Memory B cell (primary cell): Measurements from ENCODE around the gene FTCD.
"Not testable (repeated sequence)": the region's sequence is repeated elsewhere in the genome, so short reads cannot be mapped to it uniquely, and the experiment has no call there.

Experiments used
- ATAC-seq: fragments of 150-1000 bp; cut with Tn5 transposase; 2 replicates; pipeline ENCODE4 v1.10.0; 2021; ENCODE audit warnings: low read depth, mild to moderate bottlenecking, moderate library complexity
- DNase-seq, 2 donors: peaks; one replicate each; pipeline ENCODE4 v3.0.0; 2022; ENCODE audit warnings: low spot score in 2 of 2
- H3K27ac Mint-ChIP-seq: one replicate; pipeline ENCODE4 v1.8.0; 2022; ENCODE audit warnings: mild to moderate bottlenecking, moderate library complexity, mixed read lengths
- H3K27me3 Mint-ChIP-seq: one replicate; pipeline ENCODE4 v1.8.0; 2022; ENCODE audit warnings: mixed read lengths
- H3K36me3 Mint-ChIP-seq: one replicate; pipeline ENCODE4 v1.8.0; 2022; ENCODE audit warnings: mild to moderate bottlenecking, mixed read lengths
- H3K4me1 Mint-ChIP-seq: one replicate; pipeline ENCODE4 v1.8.0; 2022; ENCODE audit warnings: mixed read lengths
- H3K4me3 Mint-ChIP-seq: one replicate; pipeline ENCODE4 v1.8.0; 2022; ENCODE audit warnings: mild to moderate bottlenecking, moderate library complexity, mixed read lengths
- H3K9me3 Mint-ChIP-seq: one replicate; pipeline ENCODE4 v1.8.0; 2022; ENCODE audit warnings: mixed read lengths

The FTCD gene

DNA sequence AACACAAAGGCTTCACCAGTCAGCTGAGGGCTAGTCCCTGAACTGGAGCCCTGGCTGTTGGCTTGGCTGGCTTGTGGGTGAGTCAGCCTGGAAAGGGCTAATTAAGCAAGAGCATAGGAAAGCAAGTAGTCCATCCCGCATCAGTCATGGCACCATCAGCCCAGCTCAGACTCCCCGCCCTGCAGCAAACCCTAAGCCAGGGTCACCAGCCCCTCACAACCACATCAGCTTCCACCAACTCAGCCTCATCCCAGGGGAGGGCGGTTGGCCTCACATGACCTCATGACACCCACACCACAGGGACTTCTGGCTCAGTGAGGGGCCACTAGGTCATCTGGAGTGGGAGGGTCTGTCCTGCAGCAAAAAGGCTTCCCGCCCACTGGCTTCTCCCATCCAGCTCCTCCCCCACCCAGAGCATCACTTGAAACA, 35.9 kb upstream of the FTCD start:
- no peaks in the 10 kb centered on the region for H3K27me3 Mint-ChIP-seq
- DNase-seq, result no peak
- H3K4me3 Mint-ChIP-seq, result no peak overlapping the region
- ATAC-seq, result no peak
- H3K36me3 Mint-ChIP-seq, result peaks cover 7% of the 10 kb centered on the region
- H3K4me1 Mint-ChIP-seq, result no peaks in the 10 kb centered on the region
- no peaks in the 10 kb centered on the region for H3K9me3 Mint-ChIP-seq
- H3K27ac Mint-ChIP-seq, result no peak overlapping the region

DNA sequence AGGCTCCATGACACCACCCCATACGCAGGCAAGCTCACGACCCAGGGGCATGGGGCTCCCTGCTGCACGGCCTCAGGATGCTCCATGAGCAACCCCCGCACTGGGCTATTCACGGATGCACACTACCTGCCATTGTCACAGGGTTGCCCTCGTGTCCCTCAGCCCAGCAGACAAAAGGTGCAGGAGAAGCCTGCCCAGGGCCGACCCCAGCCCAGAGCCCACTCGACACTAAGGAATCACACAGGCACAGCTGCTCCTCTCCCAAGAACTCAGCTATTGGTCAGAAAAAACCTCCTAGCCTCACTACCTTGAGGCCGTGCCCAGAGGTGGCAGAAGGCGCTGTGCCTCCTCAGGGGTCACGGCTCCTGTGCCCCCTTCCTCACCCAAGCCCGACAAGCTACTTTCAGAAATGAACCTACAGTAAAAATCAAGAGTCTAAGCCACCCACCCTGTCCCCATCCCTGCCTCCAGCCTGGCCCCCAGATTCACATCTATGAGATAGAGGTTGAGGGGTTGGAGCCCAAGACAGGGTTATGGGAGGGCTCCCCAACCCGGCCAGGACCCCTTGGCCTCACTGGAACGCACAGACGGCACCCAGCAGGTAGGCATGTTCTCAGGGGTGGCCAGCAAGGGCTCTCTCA, 35.2 kb upstream of the FTCD start:
- no peak overlapping the region for H3K27ac Mint-ChIP-seq
- DNase-seq, result no peak
- H3K9me3 Mint-ChIP-seq, result no peaks in the 10 kb centered on the region
- H3K4me1 Mint-ChIP-seq, result no peaks in the 10 kb centered on the region
- H3K27me3 Mint-ChIP-seq, result no peaks in the 10 kb centered on the region
- H3K36me3 Mint-ChIP-seq, result peaks cover 5% of the 10 kb centered on the region
- no peak for ATAC-seq
- no peak overlapping the region for H3K4me3 Mint-ChIP-seq

DNA sequence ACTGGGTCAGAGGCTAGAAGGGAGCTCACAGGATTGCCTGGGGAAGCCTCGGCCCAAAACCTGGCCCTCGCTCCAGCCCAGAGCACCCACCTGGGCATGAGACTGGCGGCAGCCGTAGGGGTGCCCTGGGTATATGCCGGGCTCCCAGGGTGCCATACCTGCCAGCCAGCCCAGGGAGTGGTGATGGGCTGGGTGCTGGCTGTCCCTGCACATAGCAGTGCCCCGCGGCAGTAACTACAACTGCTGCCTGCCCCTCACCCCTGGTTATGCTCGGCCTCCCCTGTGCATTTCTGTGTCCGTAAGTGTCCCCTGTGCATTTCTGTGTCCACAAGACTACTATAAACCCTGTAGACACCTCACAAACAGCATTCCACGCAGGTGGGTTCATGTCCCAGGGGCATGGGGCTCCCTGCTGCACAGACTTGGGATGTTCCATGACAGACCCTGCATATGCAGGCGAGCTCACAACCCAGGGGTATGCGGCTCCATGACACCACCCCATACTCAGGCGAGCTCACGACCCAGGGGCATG, 34.6 kb upstream of the FTCD start:
- H3K4me1 Mint-ChIP-seq, result no peaks in the 10 kb centered on the region
- ATAC-seq (no peak), DNase-seq (no peak)
- H3K27ac Mint-ChIP-seq, result no peak overlapping the region
- H3K9me3 Mint-ChIP-seq, result no peaks in the 10 kb centered on the region
- peaks cover 3% of the 10 kb centered on the region for H3K36me3 Mint-ChIP-seq
- H3K4me3 Mint-ChIP-seq, result no peak overlapping the region
- H3K27me3 Mint-ChIP-seq, result no peaks in the 10 kb centered on the region

DNA sequence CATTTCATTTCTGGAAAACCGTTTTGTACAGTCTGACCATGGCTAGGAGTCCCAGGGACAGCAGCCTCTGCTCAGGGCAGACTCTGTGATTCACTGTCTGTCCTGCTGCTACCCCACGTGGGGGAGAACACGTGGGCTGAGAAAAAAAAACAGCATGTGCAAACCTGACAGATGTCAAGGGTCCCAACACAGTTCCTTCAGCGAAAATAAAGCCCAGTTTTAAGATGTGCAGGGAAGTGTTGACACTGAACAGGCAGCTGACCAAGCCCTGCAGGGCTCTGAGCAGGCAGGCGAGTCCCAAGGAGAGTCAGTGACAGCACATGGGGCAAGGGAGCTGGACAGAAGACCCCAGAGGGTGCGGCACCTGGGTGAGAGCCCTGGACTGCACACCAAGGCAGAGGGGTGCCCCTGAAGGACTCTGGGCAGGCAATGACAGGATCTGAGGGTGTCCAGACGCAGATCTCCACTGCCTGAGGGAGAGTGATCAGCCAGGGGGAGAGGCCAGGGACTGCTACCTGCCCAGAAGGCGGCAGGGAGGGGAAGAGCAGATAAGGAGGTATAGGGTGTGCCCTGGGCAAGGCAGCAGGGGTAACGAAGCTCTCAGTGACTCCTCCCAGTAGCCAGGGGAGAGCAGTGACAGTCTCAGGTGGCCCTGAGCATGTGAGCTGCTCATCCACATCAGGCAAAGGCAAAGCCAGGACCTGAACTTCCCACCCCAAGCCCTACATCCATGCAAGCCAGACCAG, 34.0 kb upstream of the FTCD start:
- H3K4me3 Mint-ChIP-seq, result no peak overlapping the region
- H3K27ac Mint-ChIP-seq, result no peak overlapping the region
- DNase-seq, result no peak

DNA sequence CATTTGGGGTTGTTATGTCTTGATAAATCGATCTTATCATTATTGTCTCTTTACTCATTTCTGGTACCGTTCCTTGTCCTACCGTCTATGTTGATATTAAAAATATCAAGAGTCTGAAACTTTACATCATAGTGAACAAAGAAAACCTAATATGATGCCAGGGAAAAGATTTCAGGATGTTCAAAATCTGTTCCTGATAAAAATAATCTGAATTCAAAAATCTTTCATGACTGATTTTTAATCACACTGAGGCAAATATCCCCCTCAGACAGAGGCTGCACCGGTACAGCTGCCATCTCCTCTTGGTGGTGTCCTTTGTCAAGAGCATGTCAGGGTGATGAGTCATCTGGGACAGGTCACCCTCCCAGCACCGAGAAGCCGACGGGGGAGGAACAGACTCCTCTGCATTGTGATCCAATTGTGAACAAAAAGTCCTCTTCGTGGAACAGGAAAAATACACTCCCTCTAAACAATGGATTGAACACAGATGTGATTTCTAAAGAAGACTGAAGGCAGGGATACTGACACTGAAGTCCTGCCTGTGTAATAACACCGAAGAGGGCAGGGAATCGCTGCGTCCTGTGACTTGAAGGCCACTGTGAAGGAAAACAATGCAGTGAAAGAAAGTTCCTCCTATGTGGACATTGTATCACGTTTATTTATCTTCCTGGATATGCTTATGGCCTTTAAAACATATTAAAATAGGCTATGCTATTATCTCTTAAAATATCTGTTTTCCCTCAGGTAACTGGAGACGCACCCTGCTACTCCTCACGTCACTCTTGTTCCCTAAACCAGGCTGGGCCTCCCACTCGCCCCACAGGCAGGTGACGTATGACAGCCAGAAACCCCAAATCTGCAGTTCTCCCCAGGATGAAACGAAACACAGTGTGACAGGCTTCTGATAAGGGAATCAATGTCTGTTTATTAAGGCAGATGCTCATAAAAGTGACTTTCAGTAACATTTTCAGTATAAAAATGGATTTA, 33.1 kb upstream of the FTCD start:
- no peaks in the 10 kb centered on the region for H3K36me3 Mint-ChIP-seq
- H3K9me3 Mint-ChIP-seq, result no peaks in the 10 kb centered on the region
- DNase-seq (no peak), ATAC-seq (no peak)
- H3K27ac Mint-ChIP-seq, result no peak overlapping the region
- no peak overlapping the region for H3K4me3 Mint-ChIP-seq
- H3K27me3 Mint-ChIP-seq, result no peaks in the 10 kb centered on the region
- H3K4me1 Mint-ChIP-seq, result no peaks in the 10 kb centered on the region

More for the DNA sequence above, 34.0 kb upstream of the FTCD start:
- H3K36me3 Mint-ChIP-seq, result peaks cover 2% of the 10 kb centered on the region
- H3K9me3 Mint-ChIP-seq, result no peaks in the 10 kb centered on the region
- no peaks in the 10 kb centered on the region for H3K27me3 Mint-ChIP-seq
- no peak for ATAC-seq
- no peaks in the 10 kb centered on the region for H3K4me1 Mint-ChIP-seq

DNA sequence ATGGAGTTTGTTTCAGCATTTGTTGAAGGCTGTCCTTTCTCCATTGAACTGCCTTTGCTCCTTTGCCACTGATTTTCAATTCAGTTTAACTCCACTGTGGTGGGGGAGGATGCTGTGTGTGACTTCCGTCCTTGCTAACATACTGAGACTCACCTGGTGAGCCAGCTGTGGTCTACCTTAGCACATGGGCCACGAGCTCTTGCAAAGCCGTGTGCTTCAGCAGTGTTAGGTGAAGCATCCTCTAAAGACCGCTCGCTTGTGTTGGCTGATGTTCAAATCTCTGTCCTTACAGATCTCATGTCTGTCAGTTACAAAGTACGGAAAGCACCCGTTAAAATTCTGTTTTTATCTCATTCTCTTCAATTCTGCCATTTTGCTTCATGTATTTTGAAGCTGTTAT, 32.4 kb upstream of the FTCD start:
- Mint-ChIP-seq H3K9me3 (no peaks in the 10 kb centered on the region), H3K27ac (no peak overlapping the region), H3K4me3 (no peak overlapping the region), H3K4me1 (no peaks in the 10 kb centered on the region), H3K27me3 (no peaks in the 10 kb centered on the region), H3K36me3 (no peaks in the 10 kb centered on the region)
- DNase-seq (no peak), ATAC-seq (no peak)

DNA sequence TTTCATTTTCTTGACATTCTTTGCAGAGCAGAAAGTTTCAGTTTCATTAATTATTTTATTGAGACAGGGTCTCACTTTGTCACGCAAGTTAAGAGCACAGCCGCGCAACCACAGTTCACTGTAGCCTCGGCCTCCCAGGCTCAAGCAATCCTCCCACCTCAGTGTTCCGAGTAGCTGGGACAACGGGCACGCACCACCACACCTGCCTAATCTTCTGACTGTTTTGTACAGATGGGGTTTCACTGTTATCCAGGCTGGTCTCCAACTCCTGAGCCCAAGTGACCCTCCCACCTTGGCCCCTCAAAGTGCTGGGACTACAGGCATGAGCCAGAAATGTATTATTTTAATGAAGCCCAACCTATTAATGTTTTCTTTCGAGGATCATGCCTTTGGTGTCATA, 31.9 kb upstream of the FTCD start:
- ATAC-seq (no peak), DNase-seq (no peak)
- H3K4me3 Mint-ChIP-seq, result no peak overlapping the region
- H3K27ac Mint-ChIP-seq, result no peak overlapping the region
- no peaks in the 10 kb centered on the region for H3K4me1 Mint-ChIP-seq
- no peaks in the 10 kb centered on the region for H3K27me3 Mint-ChIP-seq
- no peaks in the 10 kb centered on the region for H3K9me3 Mint-ChIP-seq
- H3K36me3 Mint-ChIP-seq, result no peaks in the 10 kb centered on the region

DNA sequence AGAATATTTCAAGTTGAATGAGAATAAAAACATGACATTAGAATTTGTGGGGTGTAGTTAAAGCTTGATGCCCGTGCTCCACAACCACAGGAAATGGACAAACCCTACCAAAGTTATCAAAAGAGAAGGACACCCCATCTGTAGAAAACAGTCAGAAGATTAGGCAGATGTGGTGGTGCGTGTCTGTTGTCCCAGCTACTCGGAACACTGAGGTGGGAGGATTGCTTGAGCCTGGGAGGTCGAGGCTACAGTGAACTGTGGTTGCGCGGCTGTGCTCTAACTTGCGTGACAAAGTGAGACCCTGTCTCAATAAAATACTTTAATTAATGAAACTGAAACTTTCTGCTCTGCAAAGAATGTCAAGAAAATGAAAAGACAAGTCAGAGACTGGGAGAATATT, 30.3 kb upstream of the FTCD start:
- H3K27me3 Mint-ChIP-seq, result no peaks in the 10 kb centered on the region
- H3K4me1 Mint-ChIP-seq, result no peaks in the 10 kb centered on the region
- H3K9me3 Mint-ChIP-seq, result no peaks in the 10 kb centered on the region
- H3K36me3 Mint-ChIP-seq, result no peaks in the 10 kb centered on the region
- ATAC-seq (no peak), DNase-seq (no peak)
- no peak overlapping the region for H3K4me3 Mint-ChIP-seq
- no peak overlapping the region for H3K27ac Mint-ChIP-seq

DNA sequence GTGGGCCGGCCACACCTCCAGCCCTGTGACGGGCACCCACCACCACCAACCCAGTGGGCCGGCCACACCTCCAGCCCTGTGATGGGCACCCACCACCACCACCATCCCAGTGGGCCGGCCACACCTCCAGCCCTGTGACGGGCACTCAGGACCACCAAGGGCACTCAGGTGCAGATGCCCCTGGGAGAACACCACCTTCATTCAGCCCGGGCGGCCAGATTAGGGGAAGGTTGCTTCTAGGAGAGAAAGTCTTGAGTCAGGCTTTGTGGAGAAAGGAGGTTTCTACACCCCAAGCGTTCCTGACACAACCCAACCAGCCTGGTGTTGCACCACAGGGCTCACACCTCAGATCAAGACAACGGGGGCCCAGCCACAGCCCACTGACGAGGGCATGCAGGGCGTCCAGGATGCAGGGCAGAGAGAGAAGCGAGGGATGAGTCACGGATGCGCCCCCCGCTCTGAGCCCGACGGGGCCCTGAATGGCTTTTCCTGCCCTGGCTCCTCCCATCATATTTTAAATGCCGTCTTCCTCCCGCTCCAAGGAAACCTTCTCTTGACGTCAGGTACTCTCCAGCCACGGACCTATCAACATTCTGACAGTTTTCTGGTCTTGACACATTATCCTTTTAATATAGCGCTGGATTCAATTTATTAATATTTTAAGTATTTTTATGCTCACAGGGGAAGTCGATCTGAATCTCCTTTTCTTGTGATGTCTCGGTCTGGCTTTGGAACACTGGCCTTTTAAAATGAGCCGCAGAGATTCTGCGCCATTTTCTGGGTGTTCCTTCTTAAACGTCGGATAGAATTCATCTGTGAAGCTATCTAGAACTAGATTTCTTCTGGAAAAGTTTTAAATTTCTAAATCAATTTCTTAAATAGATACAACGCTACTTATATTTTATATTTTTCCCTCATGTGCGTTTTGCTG, 29.5 kb upstream of the FTCD start:
- Mint-ChIP-seq H3K9me3 (no peaks in the 10 kb centered on the region), H3K36me3 (no peaks in the 10 kb centered on the region), H3K4me1 (no peaks in the 10 kb centered on the region), H3K27me3 (no peaks in the 10 kb centered on the region), H3K4me3 (peak overlapping the region; percentile 93), H3K27ac (peak overlapping the region; percentile 81)
- ATAC-seq (peak; percentile 80), DNase-seq (peak; percentile 72 to 75)

DNA sequence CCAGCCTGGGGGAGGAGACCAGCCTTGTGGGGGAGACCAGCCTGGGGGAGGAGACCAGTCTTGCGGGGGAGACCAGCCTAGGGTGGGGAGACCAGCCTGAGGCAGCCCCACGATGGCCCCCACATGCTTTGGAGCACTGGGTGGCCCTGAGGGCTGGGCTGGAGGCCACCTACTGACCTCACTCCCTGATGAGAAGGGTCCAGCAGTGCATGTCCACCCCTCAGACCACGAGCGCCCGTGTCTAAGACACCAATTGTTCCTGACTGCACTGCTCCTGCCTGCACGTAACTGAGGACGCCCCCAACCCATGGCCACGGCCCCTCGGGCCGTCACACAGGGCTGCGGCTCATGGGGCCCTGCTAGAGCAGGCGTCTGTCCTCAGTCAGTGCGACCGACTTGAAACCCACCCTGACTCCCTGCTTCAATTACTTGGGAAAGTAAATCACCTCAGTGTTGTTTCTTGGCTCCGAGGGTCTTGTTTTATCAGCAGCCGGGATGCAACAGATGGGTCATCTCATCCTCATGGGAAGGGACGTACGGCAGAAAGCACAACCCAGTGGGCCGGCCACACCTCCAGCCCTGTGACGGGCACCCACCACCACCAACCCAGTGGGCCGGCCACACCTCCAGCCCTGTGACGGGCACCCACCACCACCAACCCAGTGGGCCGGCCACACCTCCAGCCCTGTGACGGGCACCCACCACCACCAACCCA, 28.7 kb upstream of the FTCD start, which contains the start of gene SPATC1L:
SPATC1L (minus strand) TSS at position 550 of the 715 bp plus-strand sequence. CDS start 1,643 bp downstream, outside the sequence.
- H3K27me3 Mint-ChIP-seq, result no peaks in the 10 kb centered on the region
- no peaks in the 10 kb centered on the region for H3K9me3 Mint-ChIP-seq
- DNase-seq, result peak; percentile 9 to 47
- no peaks in the 10 kb centered on the region for H3K4me1 Mint-ChIP-seq
- H3K27ac Mint-ChIP-seq, result peak within 1 kb of the TSS; percentile 81
- peak; percentile 71 for ATAC-seq
- H3K36me3 Mint-ChIP-seq, result no peaks in the 10 kb centered on the region
- H3K4me3 Mint-ChIP-seq, result peak within 1 kb of the TSS; percentile 93

DNA sequence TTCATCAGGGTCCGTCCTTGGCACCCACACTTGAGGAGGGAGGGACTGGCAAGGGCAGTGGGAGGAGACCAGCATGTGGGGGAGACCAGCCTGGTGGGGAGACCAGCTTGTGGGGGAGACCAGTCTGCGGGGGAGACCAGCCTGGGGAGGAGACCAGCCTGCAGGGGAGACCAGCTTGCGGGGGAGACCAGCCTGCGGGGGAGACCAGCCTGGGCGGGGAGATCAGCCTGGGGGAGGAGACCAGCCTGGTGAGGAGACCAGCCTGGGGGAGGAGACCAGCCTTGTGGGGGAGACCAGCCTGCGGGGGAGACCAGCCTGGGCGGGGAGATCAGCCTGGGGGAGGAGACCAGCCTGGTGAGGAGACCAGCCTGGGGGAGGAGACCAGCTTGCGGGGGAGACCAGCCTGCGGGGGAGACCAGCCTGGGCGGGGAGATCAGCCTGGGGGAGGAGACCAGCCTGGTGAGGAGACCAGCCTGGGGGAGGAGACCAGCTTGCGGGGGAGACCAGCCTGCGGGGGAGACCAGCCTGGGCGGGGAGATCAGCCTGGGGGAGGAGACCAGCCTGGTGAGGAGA, 28.0 kb upstream of the FTCD start:
- not testable (repeated sequence) for H3K9me3 Mint-ChIP-seq, H3K4me1 Mint-ChIP-seq, DNase-seq, H3K27ac Mint-ChIP-seq, H3K27me3 Mint-ChIP-seq, H3K36me3 Mint-ChIP-seq, ATAC-seq
- H3K4me3 Mint-ChIP-seq, result peak overlapping the region; percentile 72

DNA sequence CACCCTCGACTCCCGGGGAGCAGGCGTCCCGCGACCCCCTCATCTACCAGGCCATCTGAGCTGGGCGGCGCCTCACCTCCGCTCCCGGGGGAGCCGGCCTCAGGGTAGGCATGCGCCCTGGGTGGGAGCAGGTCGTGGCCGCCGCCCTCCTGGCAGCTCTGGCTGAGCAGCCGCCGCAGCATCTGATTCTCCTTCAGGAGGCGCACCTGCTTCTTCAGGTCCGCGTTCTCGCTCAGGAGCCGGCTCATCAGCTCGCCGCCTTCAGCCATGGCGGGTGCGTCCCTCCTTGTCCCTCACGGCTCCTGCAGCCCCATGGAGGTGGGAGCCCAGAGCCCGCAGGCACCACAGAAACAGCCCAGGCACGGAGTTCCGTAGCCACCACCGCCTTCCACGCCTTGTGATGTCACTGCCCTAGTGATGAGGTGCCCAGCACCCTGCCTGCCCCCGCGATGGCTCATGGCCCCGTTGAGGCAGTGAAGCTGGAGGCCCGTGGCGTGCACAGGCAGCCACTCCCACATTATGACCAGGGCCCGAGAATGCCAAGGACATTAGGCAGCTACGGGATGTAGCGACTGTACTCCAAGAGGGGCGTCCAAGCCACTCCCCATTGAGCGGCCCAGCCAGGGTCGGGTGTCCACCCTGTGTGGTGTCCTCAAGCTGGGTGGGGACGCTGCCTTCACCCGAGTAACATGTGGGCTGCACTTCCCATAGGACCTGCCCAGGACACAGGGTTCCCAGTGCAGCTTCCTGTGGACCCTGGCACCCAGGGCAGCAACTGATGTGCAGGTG, 27.4 kb upstream of the FTCD start:
- H3K36me3 Mint-ChIP-seq, result peaks cover 2% of the 10 kb centered on the region
- no peaks in the 10 kb centered on the region for H3K27me3 Mint-ChIP-seq
- DNase-seq (no peak), ATAC-seq (no peak)
- peaks cover under 1% of the 10 kb centered on the region for H3K9me3 Mint-ChIP-seq
- H3K27ac Mint-ChIP-seq, result no peak overlapping the region
- peak overlapping the region; percentile 72 for H3K4me3 Mint-ChIP-seq
- H3K4me1 Mint-ChIP-seq, result peaks cover 2% of the 10 kb centered on the region
